CD4-positive, alpha-beta T cell treated with Interleukin-1 beta for 1 hour (primary cell): ENCODE results near the gene CSGALNACT2.

Experiments
- DNase-seq, 2 donors: peaks; one replicate each; pipeline ENCODE4 v3.0.0-alpha.2; 2020 to 2022

The CSGALNACT2 gene

GRCh38 chr10:43231523-43232078, 93.4 kb downstream of the CSGALNACT2 start:
- peak; percentile 36 to 48 for DNase-seq

DNA sequence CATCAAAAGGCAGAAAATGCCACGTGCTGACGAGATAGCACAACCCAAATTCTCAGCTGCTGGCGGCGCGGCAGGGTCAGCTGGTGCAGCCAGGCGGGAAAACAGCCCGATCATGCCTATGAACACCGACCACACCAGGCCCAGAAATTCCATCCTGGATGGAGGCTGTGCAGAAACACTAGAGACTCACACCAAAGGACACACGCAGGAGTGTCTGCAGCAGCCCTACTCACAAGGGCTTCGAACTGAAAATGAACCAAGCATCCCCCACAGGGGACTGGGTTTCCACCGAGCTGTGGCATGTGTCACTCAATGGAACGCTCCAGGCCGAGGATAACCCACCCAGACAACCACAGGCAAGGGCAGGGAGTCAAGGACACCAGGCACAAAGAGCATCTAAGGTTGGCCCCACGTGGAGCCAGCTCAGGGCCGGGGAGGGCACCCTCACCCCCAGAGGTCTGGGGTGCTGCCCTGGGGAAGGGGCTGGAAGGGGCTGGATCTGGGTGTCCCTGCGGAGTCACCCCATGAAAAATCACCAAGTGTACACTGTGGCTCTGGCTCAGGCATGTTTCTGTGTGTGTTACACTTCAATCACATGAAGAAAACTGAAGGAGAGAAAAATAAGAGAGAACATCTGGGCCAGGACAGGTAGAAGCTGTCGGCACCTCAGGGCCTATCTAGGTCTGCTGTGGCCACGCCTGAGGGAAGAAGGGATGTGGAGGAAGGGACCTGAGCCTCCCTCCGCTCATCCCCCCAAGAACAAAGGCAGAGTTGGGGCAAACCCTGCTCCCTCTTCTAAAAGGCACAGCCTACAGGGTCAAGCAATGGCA, 95.6 kb downstream of the CSGALNACT2 start:
- DNase-seq = no peak

DNA sequence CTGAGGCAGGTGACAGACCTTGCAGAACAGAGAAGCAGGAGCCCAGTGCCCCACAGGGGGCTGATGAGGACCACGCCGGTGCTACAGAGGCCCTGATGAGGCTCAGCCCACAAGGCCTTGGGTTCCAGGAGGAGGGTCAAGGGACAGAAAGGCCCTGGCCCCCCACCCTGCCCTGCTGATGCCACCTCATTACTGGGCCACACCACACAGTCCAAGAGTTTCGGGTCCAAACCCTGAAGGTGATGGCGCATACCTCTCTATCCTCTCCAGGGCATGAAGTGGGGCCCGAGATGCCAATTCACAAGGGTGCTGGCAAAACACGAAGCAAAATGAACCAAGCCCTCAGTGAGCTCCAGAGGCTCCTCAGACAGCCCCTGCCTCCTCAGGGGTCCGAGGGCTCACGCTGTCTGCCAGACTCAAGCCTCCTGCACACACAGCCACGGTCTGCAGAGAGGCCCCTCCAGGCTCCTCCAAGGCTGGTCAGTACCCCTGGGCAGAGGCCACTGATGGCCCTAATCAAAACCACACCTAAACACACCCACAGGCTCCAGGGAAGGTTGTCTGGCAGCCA, 96.3 kb downstream of the CSGALNACT2 start:
- no peak for DNase-seq
